ENCODE data around the gene NRXN2. TPM values are rescaled to one million over a fixed set of nuclear protein-coding genes. Genes with fewer than 3 reads are reported as not detected.

Gene NRXN2
- total RNA-seq, 1 experiment from 2014 or later, result not detected

- Mint-ChIP-seq H3K4me1 (ENCODE audit: low read depth, unreplicated experiment) (no peaks in the 10 kb centered on the region), H3K27me3 (ENCODE audit: unreplicated experiment) (peaks cover 97% of the 10 kb centered on the region), H3K4me3 (ENCODE audit: low read depth, unreplicated experiment) (no peak overlapping the region), H3K9me3 (ENCODE audit: low read depth, unreplicated experiment) (no peaks in the 10 kb centered on the region), H3K27ac (ENCODE audit: unreplicated experiment) (no peak overlapping the region), H3K36me3 (ENCODE audit: insufficient read depth, unreplicated experiment) (no peaks in the 10 kb centered on the region)
- intact Hi-C loops (cut with micrococcal nuclease; ENCODE audit: unreplicated experiment), result no loop called here
- CTCF ChIA-PET, result no interaction called here
- no peak for DNase-seq
- TF ChIP-seq CTCF (IDR thresholded peaks at IDR 0.05; ENCODE audit: unreplicated experiment), result no peak
- BruUV-seq (replicated peaks), result no TSS peak
Observed at GRCh38 chr11:64723907-64724862, 1.2 kb upstream of the NRXN2 start.

GRCh38 chr11:64722141-64723065, 594 bp downstream of the NRXN2 start:
- BruUV-seq (replicated peaks), result no TSS peak
- peaks cover 97% of the 10 kb centered on the region for H3K27me3 Mint-ChIP-seq (ENCODE audit: unreplicated experiment)
- no peaks in the 10 kb centered on the region for H3K4me1 Mint-ChIP-seq (ENCODE audit: low read depth, unreplicated experiment)
- no peak for TF ChIP-seq CTCF (IDR thresholded peaks at IDR 0.05; ENCODE audit: unreplicated experiment)
- DNase-seq, result no peak
- no peak overlapping the region for H3K27ac Mint-ChIP-seq (ENCODE audit: unreplicated experiment)
- no peak overlapping the region for H3K4me3 Mint-ChIP-seq (ENCODE audit: low read depth, unreplicated experiment)
- no peaks in the 10 kb centered on the region for H3K9me3 Mint-ChIP-seq (ENCODE audit: low read depth, unreplicated experiment)
- no peaks in the 10 kb centered on the region for H3K36me3 Mint-ChIP-seq (ENCODE audit: insufficient read depth, unreplicated experiment)
- intact Hi-C loops (cut with micrococcal nuclease; ENCODE audit: unreplicated experiment), result no loop called here
- CTCF ChIA-PET, result no interaction called here

GRCh38 chr11:64721359-64721699, 1.7 kb downstream of the NRXN2 start:
- no peaks in the 10 kb centered on the region for H3K4me1 Mint-ChIP-seq (ENCODE audit: low read depth, unreplicated experiment)

More at GRCh38 chr11:64721359-64721699, 1.7 kb downstream of the NRXN2 start:
- intact Hi-C loops (cut with micrococcal nuclease; ENCODE audit: unreplicated experiment), result no loop called here
- Mint-ChIP-seq H3K9me3 (ENCODE audit: low read depth, unreplicated experiment) (no peaks in the 10 kb centered on the region), H3K27me3 (ENCODE audit: unreplicated experiment) (peaks cover 97% of the 10 kb centered on the region), H3K36me3 (ENCODE audit: insufficient read depth, unreplicated experiment) (no peaks in the 10 kb centered on the region), H3K27ac (ENCODE audit: unreplicated experiment) (no peak overlapping the region), H3K4me3 (ENCODE audit: low read depth, unreplicated experiment) (no peak overlapping the region)
- CTCF ChIA-PET, result no interaction called here
- no peak for TF ChIP-seq CTCF (IDR thresholded peaks at IDR 0.05; ENCODE audit: unreplicated experiment)
- no peak for DNase-seq
- no TSS peak for BruUV-seq (replicated peaks)

All from Calu3 (cell line).